Omental fat pad (tissue), 4 donors: Measurements from ENCODE around the gene SLC9B1. TPM values are rescaled to one million over a fixed set of nuclear protein-coding genes. Genes with fewer than 3 reads are reported as not detected.
"Not testable (repeated sequence)": the region's sequence is repeated elsewhere in the genome, so short reads cannot be mapped to it uniquely, and the experiment has no call there.

Experiments used
- ATAC-seq: fragments of 150-250 bp; one replicate; pipeline ENCODE4 v1.9.1; 2016; ENCODE audit warnings: mild to moderate bottlenecking, moderate library complexity; ENCODE audit not compliant: low FRiP score
- DNase-seq: peaks from one replicate; pipeline ENCODE4 v3.0.0-alpha.2; 2019; ENCODE audit warnings: low spot score
- CTCF ChIP-seq, 3 donors: fragments of 450-650 bp; IDR thresholded peaks; one replicate each; pipeline ENCODE4 v1.5.1; 2016 to 2017; ENCODE audit warnings: antibody characterized with exemption in 3 of 3, mild to moderate bottlenecking in 3 of 3, moderate library complexity in 2 of 3
- total RNA-seq, 4 donors: library from RNA; depleted of rRNA; stranded (reverse); fragments of >200 nt; gene quantifications; one replicate each; pipeline ENCODE4 v1.1.0, GENCODE V29; 2016

SLC9B1 gene
- total RNA-seq, 4 donors from 2014 or later = 0.37 to 1.2 (median 0.83) TPM

- no peak for TF ChIP-seq CTCF (IDR thresholded peaks at IDR 0.05)
- DNase-seq (no peak), ATAC-seq (peak; percentile 64)
These were observed 151.2 kb downstream of the SLC9B1 start for GRCh38 chr4:102868153-102868780.

- TF ChIP-seq CTCF (IDR thresholded peaks at IDR 0.05) = no peak
- DNase-seq (no peak), ATAC-seq (no peak)
These were observed 152.0 kb downstream of the SLC9B1 start for GRCh38 chr4:102867278-102868152.

- DNase-seq, ATAC-seq: not testable (repeated sequence)
These were observed 154.2 kb downstream of the SLC9B1 start for GRCh38 chr4:102865327-102865726.

- ATAC-seq (no peak), DNase-seq (no peak)
- TF ChIP-seq CTCF (IDR thresholded peaks at IDR 0.05) = no peak
These were observed 156.8 kb downstream of the SLC9B1 start for GRCh38 chr4:102862747-102863146.

GRCh38 chr4:102862016-102862415 is 157.5 kb downstream of the SLC9B1 start:
- ATAC-seq (no peak), DNase-seq (no peak)
- no peak for TF ChIP-seq CTCF (IDR thresholded peaks at IDR 0.05)

GRCh38 chr4:102860611-102861324 is 158.7 kb downstream of the SLC9B1 start:
- DNase-seq (no peak), ATAC-seq (no peak)
- no peak for TF ChIP-seq CTCF (IDR thresholded peaks at IDR 0.05)

- no peak for ATAC-seq
These were observed 160.6 kb downstream of the SLC9B1 start for GRCh38 chr4:102858828-102859464.

More at GRCh38 chr4:102858828-102859464, 160.6 kb downstream of the SLC9B1 start:
- DNase-seq = no peak
- TF ChIP-seq CTCF (IDR thresholded peaks at IDR 0.05) = no peak
